PFSK-1 (cell line): ENCODE data around the gene TMEM109.

ENCODE experiments used
- POLR2AphosphoS5 ChIP-seq: IDR thresholded peaks from 2 replicates; pipeline ENCODE4 v1.6.1; 2012; ENCODE audit warnings: low read depth, mild to moderate bottlenecking, control low read depth, low read length, moderate library complexity
- SIN3A ChIP-seq: IDR thresholded peaks from 2 replicates; pipeline ENCODE4 v1.6.1; 2012; ENCODE audit warnings: mild to moderate bottlenecking, low read length, moderate library complexity, borderline replicate concordance; ENCODE audit not compliant: insufficient read depth
- TAF1 ChIP-seq: IDR thresholded peaks from 2 replicates; pipeline ENCODE4 v1.6.1; 2012; ENCODE audit warnings: low read length, control low read depth, borderline replicate concordance; ENCODE audit not compliant: insufficient read depth
- TF ChIP-seq, protein P1 (sequence below), 2 experiments: IDR thresholded peaks; 2 replicates each; pipeline versions ENCODE4 v1.6.1 to v1.8.0; 2011 to 2012; ENCODE audit warnings: low read depth in 2 of 2, low read length in 2 of 2, control low read depth in 1 of 2, inconsistent platforms in 1 of 2, mild to moderate bottlenecking in 1 of 2, moderate library complexity in 1 of 2; ENCODE audit not compliant: insufficient read depth in 1 of 2

DNA sequence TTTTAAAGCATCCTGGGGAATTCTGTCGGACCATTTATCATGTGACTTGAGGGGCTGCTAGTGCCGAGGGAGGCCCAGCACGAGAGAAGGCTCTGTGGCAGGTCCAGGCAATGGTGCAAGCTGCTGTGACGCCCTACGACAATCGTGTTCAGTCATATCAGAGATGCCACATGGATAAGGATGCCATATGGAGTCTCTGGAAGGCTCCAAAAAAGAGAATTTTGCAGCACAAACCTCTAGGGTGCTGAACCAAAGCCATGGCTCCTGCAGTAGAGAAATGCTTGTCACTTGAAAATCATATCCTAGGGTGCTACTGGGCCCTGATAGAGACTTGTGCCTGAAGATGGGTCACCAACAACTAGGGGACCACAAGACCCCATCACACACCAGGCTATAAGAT, 50.8 kb downstream of the TMEM109 start:
- TF ChIP-seq POLR2AphosphoS5 (no peak), TAF1 (no peak), SIN3A (no peak)
- TF ChIP-seq, protein P1, sequence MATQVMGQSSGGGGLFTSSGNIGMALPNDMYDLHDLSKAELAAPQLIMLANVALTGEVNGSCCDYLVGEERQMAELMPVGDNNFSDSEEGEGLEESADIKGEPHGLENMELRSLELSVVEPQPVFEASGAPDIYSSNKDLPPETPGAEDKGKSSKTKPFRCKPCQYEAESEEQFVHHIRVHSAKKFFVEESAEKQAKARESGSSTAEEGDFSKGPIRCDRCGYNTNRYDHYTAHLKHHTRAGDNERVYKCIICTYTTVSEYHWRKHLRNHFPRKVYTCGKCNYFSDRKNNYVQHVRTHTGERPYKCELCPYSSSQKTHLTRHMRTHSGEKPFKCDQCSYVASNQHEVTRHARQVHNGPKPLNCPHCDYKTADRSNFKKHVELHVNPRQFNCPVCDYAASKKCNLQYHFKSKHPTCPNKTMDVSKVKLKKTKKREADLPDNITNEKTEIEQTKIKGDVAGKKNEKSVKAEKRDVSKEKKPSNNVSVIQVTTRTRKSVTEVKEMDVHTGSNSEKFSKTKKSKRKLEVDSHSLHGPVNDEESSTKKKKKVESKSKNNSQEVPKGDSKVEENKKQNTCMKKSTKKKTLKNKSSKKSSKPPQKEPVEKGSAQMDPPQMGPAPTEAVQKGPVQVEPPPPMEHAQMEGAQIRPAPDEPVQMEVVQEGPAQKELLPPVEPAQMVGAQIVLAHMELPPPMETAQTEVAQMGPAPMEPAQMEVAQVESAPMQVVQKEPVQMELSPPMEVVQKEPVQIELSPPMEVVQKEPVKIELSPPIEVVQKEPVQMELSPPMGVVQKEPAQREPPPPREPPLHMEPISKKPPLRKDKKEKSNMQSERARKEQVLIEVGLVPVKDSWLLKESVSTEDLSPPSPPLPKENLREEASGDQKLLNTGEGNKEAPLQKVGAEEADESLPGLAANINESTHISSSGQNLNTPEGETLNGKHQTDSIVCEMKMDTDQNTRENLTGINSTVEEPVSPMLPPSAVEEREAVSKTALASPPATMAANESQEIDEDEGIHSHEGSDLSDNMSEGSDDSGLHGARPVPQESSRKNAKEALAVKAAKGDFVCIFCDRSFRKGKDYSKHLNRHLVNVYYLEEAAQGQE (IDR thresholded peaks at IDR 0.05; ENCODE audit: insufficient read depth in 1 of 2, low read depth in 2 of 2, low read length in 2 of 2): no peak
